Globus pallidus (tissue), 1 donor: ENCODE data around the gene COL15A1.
A peak's percentile ranks its signal among the peaks of the same experiment; 100 is the strongest.
"Not testable (repeated sequence)": the region's sequence is repeated elsewhere in the genome, so short reads cannot be mapped to it uniquely, and the experiment has no call there.

Experiments
- DNase-seq: peaks from one replicate; pipeline ENCODE4 v3.0.0-alpha.2; 2015; ENCODE audit warnings: low spot score

The COL15A1 gene

GRCh38 chr9:98994172-98995058 is 50.7 kb downstream of the COL15A1 start:
- no peak for DNase-seq

DNA sequence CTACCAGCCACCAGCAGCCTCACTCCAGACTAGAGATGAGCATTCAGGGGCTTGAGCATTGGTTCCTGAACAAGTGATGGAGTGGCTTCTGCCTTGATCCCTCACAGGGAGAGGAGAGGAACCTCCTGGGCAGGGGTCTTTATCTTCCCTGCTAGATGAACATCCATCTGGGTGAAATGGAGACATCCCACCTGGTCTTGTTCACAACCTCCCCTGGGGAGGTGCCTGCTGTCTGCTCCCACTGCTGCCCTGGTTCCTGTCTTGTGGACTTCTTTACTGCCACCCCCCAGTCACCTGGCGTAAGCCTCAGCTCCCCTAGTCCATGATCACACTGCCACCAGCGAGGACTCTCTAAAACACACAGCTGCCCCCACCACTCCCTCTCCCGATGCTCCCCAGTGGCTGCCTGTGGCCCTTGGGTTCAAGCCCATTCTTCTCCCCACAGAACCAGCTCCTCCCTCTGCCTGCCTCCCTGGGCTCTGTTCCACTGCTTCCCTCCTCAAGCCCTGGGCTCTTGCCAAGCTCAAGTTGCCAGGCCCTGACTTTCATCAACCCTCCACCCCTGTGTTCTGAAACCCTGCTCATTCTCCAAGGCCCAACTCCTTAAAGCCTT is 51.5 kb downstream of the COL15A1 start:
- DNase-seq = peak; percentile 38

GRCh38 chr9:98995971-98996504 is 52.3 kb downstream of the COL15A1 start:
- no peak for DNase-seq

GRCh38 chr9:98997604-98998003 is 53.9 kb downstream of the COL15A1 start:
- no peak for DNase-seq

GRCh38 chr9:98998441-98999151 is 54.9 kb downstream of the COL15A1 start:
- DNase-seq = peak; percentile 56

- DNase-seq = no peak
Observed at GRCh38 chr9:98999152-98999525, 55.4 kb downstream of the COL15A1 start.

- peak; percentile 67 for DNase-seq
Observed at GRCh38 chr9:99000476-99001395, 57.0 kb downstream of the COL15A1 start.

- no peak for DNase-seq
Observed at GRCh38 chr9:99001892-99002291, 58.2 kb downstream of the COL15A1 start.

- DNase-seq = no peak
Observed at GRCh38 chr9:99002706-99003105, 59.0 kb downstream of the COL15A1 start.

GRCh38 chr9:99003308-99003707 is 59.6 kb downstream of the COL15A1 start:
- no peak for DNase-seq

DNA sequence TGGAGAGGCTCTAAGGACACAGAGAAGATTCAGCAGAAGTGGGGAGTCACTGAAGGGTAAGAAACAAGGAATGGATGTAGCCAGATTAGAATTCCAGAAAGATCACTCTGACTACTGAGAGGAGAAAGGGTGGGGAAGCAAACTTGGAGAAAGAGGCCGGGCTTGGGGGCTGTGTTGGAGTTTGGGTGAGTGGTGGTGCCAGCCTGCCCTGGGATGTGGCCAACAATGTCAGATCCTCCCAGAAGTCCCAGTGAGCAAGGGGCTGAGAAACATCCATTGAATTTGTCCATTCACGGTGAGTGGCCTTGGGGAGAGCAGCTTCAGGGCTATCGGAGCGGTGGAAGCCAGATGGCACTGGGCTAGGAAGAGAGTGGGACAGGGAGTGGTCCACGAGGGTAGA is 60.4 kb downstream of the COL15A1 start:
- no peak for DNase-seq

DNA sequence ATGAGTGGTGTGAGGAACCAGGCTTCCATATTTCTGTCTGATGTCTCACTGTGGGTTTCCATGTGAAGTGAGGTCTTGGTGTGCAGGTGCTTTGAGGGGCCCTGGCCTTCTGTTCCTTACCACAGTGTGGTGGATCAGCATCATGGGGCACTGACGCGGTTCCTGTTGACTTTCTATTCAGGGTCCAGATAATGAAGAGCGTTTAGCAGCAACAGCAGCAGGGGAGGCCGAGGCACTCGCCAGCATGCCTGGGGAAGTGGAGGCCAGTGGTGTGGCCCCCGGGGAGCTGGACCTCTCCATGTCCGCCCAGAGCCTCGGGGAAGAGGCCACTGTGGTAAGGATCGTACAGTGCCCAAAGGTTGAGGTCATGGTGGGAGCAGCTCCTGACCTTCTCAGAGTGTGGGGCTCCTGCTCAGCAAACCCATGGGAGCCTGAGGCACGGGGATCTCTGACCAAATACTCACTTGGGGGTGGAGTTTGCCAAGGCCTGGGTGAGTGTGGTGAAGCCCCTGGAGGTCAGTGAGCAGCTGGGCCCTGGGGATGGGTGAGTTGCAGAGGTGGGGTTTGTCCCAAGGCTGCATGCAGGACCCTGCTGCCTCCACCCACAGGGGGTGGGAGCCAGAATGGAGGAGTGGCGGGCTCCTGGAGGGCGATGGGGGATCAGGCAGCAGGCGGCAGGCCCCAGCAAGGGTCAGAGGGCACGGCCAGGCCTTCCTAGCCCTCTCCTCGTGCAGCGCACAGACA is 61.2 kb downstream of the COL15A1 start:
- no peak for DNase-seq

GRCh38 chr9:99005651-99006050 is 61.9 kb downstream of the COL15A1 start:
- DNase-seq = no peak

GRCh38 chr9:99006511-99006910 is 62.8 kb downstream of the COL15A1 start:
- no peak for DNase-seq

DNA sequence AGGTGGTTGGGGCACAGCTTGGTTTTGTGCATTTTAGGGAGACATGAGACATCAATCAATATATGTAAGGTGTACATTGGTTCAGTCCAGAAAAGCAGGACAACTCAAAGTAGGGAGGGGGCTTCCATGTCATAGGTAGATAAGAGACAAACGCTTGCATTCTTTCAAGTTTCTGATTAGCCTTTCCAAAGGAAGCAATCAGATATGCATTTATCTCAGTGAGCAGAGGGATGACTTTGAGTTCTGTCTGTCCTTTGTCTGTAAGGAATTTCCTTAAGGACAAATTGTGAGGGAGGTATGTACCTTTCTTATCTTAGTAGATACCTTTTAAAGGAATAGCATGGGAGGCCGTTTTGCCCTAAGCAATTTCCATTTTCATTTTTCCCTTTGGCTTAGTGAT is 63.3 kb downstream of the COL15A1 start:
- no peak for DNase-seq

DNA sequence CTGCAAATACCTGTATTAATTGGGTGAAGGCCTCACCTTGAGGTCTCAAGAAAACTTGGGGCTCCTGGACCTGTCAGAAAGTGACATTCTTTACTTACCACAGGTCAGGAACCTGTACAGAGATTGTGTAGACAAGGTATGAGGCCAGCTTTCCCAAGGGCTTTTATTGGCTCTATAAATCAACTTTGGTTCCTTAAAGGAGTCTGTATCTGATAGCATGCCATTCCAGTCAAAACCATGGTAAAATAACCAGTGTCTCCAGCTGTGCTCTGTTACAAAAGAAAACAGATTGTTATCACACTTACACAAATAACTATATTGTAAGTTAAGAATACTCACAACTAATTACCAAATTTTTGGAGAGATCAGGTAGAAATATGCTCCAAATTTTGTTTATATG is 64.5 kb downstream of the COL15A1 start:
- no peak for DNase-seq

DNA sequence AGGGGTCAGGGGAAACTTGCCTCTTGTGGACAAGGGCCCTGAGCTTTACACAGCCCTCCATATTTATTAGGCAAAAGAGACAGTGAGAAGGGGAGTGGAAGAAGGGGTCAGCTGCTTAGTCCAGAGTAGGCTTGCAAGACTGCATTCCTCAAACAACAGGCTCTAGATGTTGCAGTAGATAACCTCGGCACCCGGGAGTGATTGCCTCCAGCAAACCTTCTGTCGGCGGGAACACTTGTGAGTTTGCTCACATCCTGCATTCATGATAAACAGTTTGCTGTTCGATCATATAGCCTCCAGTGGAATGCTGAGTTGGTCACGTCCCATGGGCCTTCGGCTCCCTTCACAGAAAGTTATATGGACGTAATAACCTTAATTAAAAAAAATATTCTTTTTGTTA is 66.7 kb downstream of the COL15A1 start:
- not testable (repeated sequence) for DNase-seq

GRCh38 chr9:99011161-99011709 is 67.5 kb downstream of the COL15A1 start:
- no peak for DNase-seq

DNA sequence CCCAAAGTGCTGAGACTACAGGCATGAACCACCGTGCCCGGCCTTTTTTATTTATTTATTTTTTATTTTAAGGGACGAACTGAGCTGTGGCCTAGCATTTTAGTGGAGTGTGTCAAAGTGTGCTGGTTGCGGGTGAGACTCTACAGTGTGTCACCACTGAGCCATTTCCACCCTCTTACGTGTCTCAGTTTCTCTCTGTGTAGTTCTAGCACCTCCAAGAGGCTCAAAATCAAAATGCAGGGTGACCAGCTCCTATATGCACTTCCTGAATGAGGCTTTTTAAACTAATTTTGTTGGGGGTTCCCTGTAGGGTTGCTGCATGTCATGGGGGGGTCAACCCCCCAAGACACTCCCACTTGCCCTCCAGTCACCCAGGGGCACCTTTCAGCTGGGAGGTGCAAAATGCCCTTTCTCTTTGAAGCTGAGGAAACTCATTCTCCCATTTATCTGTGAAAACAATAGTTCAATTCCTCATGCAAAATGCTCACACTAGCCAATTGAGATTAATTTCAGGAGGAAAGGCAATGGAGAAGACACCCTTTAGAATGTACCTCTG is 69.3 kb downstream of the COL15A1 start:
- no peak for DNase-seq

DNA sequence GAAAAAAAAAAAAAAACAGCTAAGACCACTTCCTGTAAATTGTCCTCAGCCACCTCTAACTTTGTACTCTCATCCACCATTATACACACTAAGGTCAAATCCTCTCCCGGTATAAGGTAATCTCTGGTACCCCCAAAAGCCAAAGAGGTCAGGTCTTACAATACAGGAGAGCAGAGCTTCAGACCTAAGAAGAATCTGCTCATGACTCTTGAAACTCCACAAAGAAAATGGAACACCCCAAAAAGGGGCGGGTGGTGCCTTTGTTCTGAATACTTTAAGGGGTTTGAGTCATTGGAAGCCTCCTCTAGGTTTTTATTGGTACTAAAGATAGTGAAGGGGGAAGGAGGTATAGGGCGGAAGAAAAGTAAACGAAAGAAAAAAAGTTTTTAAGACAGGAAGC is 69.8 kb downstream of the COL15A1 start:
- no peak for DNase-seq
